Measurements from ENCODE around the gene CALHM3.

CALHM3 gene

DNA sequence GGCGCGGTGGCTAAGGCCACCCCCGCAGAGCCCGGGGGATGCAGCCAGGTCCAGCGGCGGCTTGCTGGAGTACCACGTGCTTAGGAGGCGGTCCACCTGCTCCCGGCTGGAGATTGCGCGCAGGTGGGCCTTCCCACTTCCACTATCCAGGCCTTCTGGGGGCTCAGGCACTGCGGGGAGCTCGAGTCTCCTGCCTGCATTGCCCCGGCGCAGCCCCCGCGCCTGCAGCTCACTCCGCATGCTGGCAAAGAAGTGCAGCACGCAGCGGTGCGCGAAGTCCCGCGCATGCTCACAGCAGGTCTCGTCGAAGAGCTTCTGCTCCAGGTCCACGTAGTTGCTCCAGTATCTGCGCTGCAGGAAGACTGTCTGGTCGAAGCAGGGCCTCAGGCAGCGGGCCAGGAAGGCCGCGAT, 5.8 kb downstream of the CALHM3 start:
- no peak for DNase-seq

DNA sequence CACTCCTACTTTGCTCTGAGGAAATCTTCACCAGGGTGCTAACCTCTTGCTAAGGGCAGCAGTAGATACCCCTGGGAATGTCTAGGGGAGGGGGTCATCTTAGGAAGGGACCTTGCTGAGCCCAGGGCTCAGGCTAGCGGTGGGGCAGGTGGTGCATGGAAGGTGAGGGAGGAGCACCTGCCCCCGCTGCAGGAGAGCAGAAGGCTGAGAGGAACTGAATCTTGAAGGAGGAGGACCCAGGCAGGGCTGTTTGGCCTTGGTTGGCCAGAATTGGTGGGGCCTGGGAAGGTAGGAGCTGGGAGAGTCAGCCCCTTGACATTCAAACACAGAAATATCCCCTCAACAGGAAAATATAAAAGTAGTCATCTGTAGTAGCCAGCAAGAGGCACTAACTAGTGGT, 7.0 kb downstream of the CALHM3 start:
- no peak for DNase-seq

DNA sequence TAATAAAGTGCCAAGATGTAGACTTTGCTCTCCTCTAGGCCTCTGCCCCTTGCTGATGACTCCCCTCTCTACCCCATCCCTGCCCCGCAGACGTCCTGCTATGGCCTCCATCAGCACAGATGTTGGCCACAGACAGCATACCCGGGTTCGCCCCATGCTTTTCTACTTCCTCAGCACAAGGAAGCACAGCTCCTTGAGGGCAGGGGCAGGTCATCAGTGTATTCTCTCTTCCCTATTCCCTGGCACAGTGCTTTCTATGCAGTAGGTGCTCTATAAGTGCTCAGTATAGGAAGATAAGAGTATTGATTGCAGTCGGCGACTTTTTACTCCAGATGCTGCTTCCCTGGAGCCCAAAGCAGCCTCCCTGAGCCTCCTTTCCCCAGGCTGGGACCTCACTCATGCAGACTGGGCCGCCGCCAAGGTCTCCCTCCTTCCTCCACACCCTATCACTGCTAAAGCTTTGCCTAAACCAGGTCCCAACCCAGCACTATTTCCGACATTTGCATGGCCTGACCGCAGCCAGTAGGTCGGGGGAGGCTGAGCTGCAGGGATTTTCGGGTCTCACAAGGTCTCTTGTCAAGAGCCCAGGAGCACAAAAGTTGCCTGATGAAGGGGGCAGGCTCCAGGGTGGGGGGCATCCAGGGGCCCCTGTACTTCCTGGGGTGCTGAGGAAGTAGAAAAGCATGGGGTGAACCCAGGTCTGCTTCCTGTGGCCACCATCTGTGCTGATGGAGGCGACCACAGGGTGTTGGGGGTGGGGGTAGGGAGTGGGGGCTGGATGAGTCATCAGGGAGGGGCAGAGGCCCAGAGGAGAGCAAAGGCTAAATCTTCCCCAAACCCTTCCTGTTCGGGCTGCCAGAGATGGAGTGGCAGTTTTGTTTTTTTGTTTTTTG, 8.0 kb downstream of the CALHM3 start:
- DNase-seq, result peak; percentile 57

DNA sequence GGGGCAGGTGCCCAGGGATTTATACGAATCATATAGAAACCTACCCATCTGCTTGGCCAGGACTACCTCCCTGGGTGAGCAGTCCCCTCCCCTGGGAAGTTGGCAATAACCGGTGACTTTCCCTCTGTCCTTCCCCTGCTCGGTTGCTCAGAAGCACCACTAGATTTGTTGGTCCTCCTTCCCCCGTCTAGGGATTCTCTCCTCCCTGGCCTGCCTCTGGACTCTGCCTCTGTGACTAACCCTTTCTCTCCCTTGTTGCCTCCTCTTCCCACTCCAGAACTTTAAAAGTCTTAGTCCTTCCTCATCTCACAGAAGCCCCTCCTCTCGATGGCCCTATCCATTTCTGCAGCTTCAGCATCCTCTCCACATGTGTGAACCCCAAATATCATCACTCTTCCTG, 9.8 kb downstream of the CALHM3 start:
- DNase-seq, result no peak

DNA sequence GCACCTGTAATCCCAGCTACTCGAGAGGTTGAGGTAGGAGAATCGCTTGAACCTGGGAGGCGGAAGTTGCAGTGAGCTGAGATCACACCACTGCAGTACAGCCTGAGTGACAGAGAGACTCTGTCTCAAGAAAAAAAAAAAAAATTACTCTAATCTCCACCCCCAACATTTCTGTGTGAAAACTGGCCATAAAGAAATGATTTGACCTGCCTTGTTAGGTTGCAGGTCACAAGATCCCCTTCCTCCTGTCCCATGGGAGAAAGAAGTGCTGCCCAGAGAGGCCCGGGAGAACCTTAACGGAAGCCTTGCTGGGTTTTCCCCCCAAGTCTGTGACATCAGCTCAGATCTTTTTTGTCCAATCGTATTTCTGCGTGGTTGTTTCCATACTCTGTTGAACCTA, 11.6 kb downstream of the CALHM3 start:
- no peak for DNase-seq

DNA sequence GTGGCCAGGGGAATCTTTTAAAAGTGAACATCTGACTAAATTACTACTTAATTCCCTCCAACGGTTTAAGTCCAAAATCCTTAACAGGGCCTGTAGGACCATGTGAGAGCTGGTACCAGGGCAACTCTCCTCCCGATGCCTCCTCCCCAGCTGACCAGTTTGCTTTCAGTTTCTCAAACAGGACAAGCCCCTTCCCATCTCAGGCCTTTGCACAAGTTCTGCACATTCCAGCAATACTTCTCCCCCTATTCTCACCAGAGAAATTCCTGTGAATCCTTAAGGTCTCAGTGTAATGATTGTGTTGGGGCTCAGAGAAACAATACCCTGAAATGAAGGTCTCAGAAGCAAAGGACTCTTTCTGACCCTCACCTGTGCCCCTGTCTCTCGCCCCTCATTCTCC, 12.3 kb downstream of the CALHM3 start:
- no peak for DNase-seq

DNA sequence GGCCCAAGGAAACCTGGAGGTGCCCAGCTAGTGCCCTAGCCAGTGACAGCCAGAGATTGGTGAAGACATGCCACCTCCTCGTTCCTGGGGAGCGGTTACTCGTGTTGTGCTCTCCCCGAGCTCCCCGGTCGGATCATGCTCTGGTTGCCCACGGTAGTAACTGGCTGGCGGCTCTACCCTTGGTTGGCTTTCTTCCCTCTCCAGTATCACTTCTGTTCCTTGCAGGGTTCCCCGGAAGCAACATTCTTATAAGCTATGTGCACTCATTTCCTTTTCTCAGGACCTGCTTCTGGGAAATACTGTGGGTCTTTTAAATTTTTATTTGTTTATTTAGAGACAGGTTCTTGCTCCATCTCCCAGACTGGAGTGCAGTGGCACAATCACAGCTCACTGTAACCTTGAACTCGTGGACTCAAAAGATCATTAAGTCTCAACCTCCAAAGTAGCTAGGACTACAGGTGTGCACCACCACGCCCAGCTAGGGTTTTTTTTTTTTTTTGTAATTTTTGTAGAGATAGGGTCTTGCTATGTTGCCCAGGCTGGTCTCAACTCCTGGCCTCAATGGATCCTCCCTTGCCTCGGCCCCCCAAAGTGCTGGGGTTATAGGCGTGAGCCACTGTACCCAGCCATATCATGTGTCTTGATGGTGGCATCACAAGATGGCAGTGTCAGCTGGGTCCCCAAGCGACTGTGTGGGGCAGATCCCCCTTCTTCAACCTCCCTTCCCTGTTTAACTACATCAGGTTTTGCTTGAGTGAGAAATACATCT, 13.4 kb downstream of the CALHM3 start:
- DNase-seq, result no peak

DNA sequence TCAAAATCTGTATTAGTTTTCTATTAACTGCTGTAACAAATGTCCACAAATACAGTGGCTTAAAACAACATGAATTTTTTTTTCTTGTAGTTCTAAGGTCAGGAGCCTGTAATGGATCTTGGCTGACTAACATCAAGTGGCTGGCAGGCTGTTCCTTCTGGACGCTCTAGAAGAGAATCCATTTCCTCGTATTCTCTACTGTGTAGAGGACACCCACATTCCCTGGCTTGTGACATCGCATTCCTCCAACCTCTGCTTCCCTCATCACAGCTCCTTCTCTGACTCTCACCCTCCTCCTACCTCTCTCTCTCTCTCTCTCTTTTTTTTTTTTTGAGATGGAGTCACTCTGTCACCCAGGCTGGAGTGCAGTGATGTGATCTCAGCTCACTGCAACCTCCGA, 15.5 kb downstream of the CALHM3 start:
- no peak for DNase-seq

DNA sequence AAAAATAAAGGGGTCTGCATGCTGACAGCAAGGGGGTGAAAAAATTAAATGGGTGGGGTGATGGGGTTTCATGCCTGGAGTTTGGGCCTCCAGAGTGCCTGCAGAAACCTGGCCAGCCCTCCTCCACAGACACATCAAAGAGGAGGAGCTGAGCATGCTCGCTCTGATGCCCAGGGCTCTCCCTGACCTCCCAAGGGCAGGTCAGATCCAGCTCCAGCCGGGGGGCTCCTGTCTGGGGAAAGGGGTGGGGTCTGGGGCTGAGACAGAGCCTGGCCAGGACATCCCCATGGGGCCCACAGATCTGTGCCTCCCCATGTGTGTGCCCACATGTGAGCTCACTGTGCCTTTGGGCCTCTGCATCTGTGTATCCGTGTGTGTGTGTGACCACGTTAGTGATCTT, 19.4 kb downstream of the CALHM3 start:
- DNase-seq, result no peak

DNA sequence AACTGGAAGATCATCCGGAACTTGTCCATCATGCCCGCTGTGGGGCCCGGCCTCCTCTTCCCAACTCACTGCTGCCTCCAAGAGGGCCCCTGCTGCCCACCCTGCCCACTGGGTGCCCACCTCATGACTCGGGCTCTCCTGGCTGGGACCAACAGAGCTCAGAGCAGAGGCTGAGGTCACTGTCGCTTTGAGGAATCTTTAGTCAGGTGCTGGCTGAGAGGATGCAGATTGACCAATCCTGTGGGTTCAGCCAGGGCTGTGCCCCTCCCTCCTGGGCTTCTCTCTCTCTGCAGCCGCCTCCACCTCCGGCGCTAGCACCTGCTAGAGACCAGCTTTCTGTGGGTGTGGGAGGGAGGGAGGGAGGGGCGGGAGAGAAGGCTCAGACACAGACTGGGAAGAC, 20.3 kb downstream of the CALHM3 start, which contains the start of gene CALHM1:
TSS of gene CALHM1 (minus strand) at position 181 of the 400 bp plus-strand sequence. CDS start at position 32, 149 bp downstream.
- no peak for DNase-seq

DNA sequence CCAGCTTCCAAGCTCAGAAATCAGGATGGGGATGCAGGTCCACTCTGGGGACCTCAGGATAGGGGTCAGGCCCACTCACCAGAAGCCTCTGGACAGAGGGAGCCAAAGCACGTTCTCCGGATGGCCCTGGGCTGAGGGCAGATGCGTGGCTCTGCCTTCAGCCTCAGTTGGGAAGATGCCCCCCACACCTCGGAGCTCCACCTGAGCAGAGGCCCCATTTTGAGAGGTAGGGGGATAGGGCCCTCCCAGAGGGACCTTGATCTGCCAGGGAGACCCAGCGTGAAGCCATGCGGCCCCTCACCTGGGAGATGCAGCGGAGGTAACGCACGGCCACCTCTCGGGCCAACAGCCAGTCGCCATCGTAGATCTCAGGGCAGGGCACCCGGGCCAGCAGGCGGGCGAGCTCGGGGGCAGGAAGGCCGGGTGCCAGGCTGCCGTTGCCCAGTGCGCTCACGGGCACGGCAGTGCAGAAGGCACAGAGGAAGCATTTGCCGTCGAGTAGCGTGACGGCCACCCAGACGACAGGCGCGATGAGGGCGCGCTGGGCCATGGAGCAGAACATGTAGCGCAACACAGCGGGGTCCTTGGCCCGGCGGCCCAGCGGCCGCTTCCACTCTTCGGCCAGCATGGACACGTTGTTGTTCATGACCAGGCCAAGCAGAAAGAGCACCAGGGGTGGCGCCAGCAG, 21.0 kb downstream of the CALHM3 start:
- no peak for DNase-seq

DNA sequence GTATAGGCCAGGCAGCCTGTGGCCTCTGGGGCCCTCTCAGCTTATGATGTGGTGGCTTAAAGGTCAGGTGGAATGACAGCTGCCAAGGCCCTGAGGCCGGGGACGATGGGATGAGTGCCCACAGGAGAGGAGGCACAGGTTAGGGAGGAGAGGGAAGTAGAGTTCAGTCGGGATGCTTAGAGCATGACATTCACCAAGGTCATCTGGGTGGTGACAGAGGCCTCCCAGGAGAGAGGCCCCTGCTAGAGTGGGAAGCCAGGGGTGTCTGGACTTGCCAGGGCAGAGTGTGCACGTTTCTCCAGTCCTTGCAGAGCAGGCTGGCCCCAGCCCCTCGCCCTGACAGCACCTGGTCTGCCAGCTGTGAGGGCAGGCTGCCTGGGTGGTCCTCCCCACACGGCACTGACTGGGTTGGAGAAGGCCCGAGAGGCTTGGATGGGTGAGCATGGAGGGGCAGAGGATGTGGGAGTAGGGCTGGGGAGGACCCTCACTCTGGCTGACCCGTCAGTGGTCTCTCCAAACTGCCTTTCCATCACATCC, 21.8 kb downstream of the CALHM3 start:
- no peak for DNase-seq

DNA sequence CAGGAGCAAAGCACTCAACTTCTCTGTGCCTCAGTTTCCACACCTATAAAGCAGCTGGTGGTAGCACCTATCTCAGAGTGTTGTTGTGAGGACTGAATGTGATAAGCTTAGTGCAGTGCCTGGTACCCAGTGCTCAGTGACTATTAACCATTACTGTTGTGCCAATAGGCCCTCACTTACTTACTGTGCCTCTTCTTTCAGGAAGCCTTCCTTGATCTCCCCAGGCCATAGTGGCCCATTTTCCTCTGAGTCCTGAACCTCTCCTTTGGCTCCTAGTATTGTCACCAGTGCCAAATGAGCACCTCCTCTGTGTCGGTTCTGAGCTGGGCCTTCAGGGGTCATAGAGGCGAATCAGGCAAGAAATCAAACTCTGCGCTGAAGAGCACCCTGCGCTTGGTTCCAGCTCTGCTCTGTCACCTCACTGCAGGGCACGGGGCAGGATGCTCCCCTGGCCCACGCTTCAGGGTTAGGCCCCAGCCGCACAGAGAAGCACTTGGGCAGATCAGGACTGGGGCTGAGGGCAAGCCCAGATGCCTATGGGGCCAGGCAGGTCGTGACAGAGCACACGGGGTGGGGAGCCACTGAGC, 22.9 kb downstream of the CALHM3 start:
- DNase-seq, result no peak

DNA sequence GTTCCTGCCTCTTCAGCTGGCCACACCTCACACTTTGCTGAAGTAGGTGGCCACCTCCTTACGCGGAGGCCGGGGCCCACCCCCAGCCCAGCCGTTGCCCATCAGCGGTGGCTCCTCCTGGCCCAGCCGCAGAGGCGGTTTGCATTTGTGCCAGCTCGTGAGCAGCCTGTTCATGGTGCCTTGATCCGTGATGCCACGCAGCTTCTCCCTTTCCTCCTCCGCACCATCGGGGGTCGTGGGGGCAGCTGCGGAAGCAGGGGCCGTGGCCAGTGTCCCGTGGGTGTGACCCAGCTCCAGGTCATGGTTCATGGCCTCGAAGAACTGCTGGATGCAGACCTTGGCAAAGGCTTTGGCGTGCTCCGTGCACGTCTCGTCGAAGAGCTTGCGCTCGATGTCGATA, 23.8 kb downstream of the CALHM3 start:
- DNase-seq, result no peak

DNA sequence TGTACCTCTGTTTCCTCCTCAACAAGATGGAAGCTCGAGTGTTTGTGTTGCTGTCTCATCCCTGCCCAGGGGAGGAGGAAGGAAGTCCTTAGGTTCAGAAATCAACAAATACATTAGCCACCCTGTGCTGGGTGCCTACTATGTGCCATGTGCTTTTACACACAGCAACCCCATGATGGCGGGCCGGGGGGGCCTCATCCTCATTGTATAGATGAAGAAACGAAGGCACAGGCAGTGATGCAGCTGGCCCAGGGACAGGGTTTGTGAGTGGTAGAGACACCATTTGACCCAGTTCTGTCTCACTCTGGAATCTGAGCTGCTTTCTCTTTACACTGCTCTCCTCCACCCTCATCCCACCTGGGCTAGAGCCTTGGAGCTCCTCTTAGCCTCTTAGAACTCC, 25.0 kb downstream of the CALHM3 start:
- DNase-seq, result no peak

DNA sequence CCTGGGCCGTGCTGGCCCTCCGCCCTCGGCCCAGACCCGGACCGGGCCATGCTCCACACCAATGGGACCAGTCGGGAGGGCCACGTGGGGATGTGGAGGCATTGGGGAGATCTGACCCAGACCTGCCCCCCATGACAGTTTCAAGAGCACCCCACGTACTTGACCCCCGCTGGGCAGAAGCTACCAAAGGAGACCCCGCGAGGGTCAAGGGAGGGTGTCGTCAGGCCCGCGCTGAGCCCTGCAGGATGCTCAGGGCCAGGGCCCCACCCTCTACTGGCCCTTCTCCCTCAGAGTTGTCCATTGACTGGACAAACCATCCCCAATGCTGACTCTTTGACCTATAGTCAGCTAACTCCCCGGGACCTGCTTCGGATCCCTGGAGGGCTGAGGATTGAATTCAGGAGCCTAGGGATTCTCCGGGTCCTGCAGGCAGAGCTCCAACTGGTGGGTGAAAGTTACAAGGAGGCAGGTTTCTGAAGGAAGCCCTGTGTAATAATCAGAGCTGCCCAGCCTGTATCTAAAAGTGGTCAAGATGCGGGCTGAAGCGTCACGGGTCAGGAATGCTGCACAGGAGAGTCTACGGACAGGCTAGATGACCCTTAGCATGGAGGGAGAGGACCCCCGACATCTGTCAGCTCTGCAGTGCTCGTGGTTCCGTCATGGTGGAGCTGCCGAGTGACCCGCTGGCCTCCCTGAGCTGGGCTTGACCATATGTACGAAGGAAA, 26.4 kb downstream of the CALHM3 start:
- DNase-seq, result no peak

DNA sequence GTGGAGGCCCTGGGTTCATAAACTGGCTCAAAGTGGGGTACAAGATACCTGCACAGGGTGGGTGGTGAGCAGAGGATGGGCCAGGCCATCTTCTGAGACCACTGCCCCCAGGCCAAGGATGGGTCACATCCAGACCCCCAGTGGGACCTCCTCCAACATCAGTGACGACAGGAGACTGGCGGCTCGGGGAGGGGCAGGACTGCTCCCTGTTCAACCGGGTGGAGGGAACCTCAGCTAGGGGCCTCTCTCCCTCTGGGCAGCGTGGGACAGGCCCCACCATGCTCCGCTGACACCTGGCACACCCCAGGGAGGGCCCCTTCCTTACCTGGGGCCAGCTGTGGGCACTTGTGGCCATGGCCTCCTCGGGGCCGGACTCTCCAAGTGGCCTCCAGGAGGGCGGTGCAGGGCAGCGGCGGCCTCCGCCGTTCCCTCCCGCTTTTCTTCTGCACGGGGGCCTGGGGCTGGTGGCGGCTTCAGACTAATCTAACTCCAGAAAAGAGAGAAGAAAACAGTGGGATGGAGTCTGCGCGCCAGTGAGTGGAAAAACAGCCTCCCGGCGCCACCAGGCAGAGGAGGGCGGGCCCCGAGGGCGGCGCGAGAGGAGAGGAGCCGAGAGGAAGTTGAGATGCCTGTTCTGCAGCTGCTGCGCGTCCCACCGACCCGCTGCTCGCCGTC, 27.1 kb downstream of the CALHM3 start, which contains the start of gene CALHM2:
TSS of gene CALHM2 (minus strand) at position 540 of the 675 bp plus-strand sequence. CDS start 2,429 bp downstream, outside the sequence.
- peak; percentile 56 for DNase-seq

DNA sequence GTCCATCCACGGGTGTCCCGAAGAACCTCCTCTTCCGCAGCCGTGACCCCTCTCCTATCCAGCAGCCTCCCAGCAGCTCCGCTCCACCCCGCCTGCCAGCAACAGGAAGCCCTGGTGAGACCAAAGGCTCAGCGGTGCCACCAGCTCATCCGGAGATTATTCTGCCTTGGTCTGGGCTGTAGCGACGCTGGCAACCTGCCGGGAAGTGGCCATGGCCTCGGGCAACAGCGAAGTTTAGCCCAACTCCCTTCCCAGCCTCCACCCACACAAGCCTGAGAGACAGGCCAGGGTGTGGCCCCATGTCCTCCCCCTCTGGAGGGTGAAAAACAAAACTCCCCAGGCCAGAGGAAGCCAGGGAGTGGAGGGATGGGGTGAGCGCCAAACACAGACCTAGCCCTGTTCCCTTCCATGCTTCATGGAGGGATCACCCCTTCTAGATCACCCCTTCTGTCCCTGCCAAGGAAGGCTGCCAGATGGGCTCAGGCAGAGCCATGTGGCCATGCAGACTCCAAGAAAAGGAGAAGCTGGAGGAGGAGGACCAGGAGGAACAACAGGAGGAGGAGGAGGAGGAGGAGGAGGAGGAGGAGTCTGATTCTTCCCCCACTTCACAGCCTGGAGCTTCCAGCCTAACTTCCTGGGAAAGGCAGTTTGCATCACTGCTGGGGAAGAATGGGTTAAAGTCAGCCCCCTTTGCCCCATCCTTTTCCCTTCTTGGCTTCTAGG, 27.8 kb downstream of the CALHM3 start:
- peak; percentile 43 for DNase-seq

DNA sequence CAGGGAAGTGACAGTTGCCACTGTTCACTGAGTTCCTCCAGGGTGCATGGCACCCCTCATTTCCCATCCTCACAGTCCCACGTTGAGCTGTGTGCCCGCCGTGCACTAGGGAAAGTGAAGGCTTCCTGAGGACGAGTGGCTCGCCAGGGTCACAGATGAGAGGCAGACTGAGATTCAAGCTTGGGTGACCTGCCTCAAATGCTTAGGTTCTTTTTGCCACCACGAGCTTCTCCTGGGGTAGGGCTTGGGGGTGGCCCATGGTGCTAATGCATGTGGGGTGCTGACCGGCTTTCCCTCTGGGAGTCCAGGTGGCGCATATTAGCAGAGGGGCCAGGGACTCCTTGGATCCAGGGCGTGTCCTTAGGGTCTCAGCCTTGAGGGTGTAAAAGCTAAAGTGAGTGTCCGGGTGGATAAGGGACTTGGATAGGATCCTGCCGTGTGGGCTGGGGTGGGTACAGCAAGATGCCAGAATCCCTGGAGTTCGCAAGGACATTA, 28.8 kb downstream of the CALHM3 start:
- DNase-seq, result no peak

Measured in activated CD4-positive, alpha-beta T cell treated with anti-CD3 and anti-CD28 coated beads, Interleukin-2, amount 50 U/mL, for 1 hour (primary cell).